Endothelial cell (in vitro differentiated cells): ENCODE results near the gene STK31. TPM values are rescaled to one million over a fixed set of nuclear protein-coding genes. Genes with fewer than 3 reads are reported as not detected.
"Not testable (repeated sequence)": the region's sequence is repeated elsewhere in the genome, so short reads cannot be mapped to it uniquely, and the experiment has no call there.

Experiments
- DNase-seq: peaks from one replicate; pipeline ENCODE4 v3.0.0; 2021; ENCODE audit warnings: low spot score
- H3K27ac Mint-ChIP-seq: one replicate; pipeline ENCODE4 v1.8.0; 2021; ENCODE audit warnings: mixed read lengths, inconsistent platforms; ENCODE audit not compliant: unreplicated experiment
- H3K27me3 Mint-ChIP-seq: one replicate; pipeline ENCODE4 v1.8.0; 2021; ENCODE audit warnings: mild to moderate bottlenecking, moderate library complexity, mixed read lengths, inconsistent platforms; ENCODE audit not compliant: unreplicated experiment
- H3K36me3 Mint-ChIP-seq: one replicate; pipeline ENCODE4 v1.8.0; 2021; ENCODE audit warnings: mild to moderate bottlenecking, low read depth, mixed read lengths, inconsistent platforms; ENCODE audit not compliant: unreplicated experiment
- H3K4me1 Mint-ChIP-seq: one replicate; pipeline ENCODE4 v1.8.0; 2021; ENCODE audit warnings: mild to moderate bottlenecking, mixed read lengths, inconsistent platforms; ENCODE audit not compliant: unreplicated experiment
- H3K4me3 Mint-ChIP-seq: one replicate; pipeline ENCODE4 v1.8.0; 2021; ENCODE audit warnings: mild to moderate bottlenecking, mixed read lengths, inconsistent platforms; ENCODE audit not compliant: unreplicated experiment
- H3K9me3 Mint-ChIP-seq: one replicate; pipeline ENCODE4 v1.8.0; 2021; ENCODE audit warnings: mixed read lengths, inconsistent platforms; ENCODE audit not compliant: unreplicated experiment
- CTCF ChIP-seq: fragments of 200-600 bp; sonication (generic); IDR thresholded peaks from one replicate; pipeline ENCODE4 v1.5.0; 2021; ENCODE audit warnings: antibody characterized with exemption; ENCODE audit not compliant: unreplicated experiment
- total RNA-seq: library from RNA; stranded (reverse); fragmentation: NEBNext Ultra II Directional; extraction: Animal tissue kit (Norgen Biotek cat#: 25700); gene quantifications from one replicate; pipeline ENCODE4 v1.2.1, GENCODE V29; 2021; ENCODE audit not compliant: unreplicated experiment

The STK31 gene
- total RNA-seq, 1 donor from 2014 or later = 0.33 TPM

GRCh38 chr7:23751852-23752251 lies 41.8 kb downstream of the STK31 start:
- Mint-ChIP-seq H3K27me3 (peaks cover 2% of the 10 kb centered on the region), H3K4me1 (no peaks in the 10 kb centered on the region), H3K4me3 (no peak overlapping the region), H3K27ac (no peak overlapping the region), H3K36me3 (no peaks in the 10 kb centered on the region), H3K9me3 (no peaks in the 10 kb centered on the region)
- TF ChIP-seq CTCF = no peak
- no peak for DNase-seq

- peaks cover 17% of the 10 kb centered on the region for H3K4me1 Mint-ChIP-seq
- H3K36me3 Mint-ChIP-seq, H3K9me3 Mint-ChIP-seq, H3K4me3 Mint-ChIP-seq, H3K27ac Mint-ChIP-seq, DNase-seq, H3K27me3 Mint-ChIP-seq: not testable (repeated sequence)
Observed at GRCh38 chr7:23758839-23759238, 48.8 kb downstream of the STK31 start.

GRCh38 chr7:23759671-23760391 lies 49.8 kb downstream of the STK31 start:
- Mint-ChIP-seq H3K36me3 (no peaks in the 10 kb centered on the region), H3K4me1 (peaks cover 17% of the 10 kb centered on the region), H3K27me3 (peaks cover 2% of the 10 kb centered on the region), H3K9me3 (no peaks in the 10 kb centered on the region), H3K4me3 (no peak overlapping the region), H3K27ac (no peak overlapping the region)
- no peak for DNase-seq
- TF ChIP-seq CTCF = no peak

GRCh38 chr7:23765943-23766342 lies 55.9 kb downstream of the STK31 start:
- Mint-ChIP-seq H3K27ac (no peak overlapping the region), H3K4me1 (no peaks in the 10 kb centered on the region), H3K36me3 (no peaks in the 10 kb centered on the region), H3K4me3 (no peak overlapping the region), H3K9me3 (no peaks in the 10 kb centered on the region), H3K27me3 (no peaks in the 10 kb centered on the region)
- TF ChIP-seq CTCF = no peak
- no peak for DNase-seq

GRCh38 chr7:23767514-23767913 lies 57.5 kb downstream of the STK31 start:
- no peak for DNase-seq
- no peaks in the 10 kb centered on the region for H3K9me3 Mint-ChIP-seq
- TF ChIP-seq CTCF = no peak
- H3K27me3 Mint-ChIP-seq = no peaks in the 10 kb centered on the region
- no peak overlapping the region for H3K27ac Mint-ChIP-seq
- no peak overlapping the region for H3K4me3 Mint-ChIP-seq
- no peaks in the 10 kb centered on the region for H3K36me3 Mint-ChIP-seq
- H3K4me1 Mint-ChIP-seq = no peaks in the 10 kb centered on the region
